GM12891 (cell line): Measurements from ENCODE around the gene MAD1L1.

ENCODE experiments used
- PAX5 ChIP-seq: IDR thresholded peaks from 2 replicates; pipeline ENCODE4 v1.6.1; 2011; ENCODE audit warnings: low read length, moderate library complexity, mild to moderate bottlenecking; ENCODE audit not compliant: insufficient read depth, severe bottlenecking
- POLR2A ChIP-seq: IDR thresholded peaks from 2 replicates; pipeline ENCODE4 v1.6.1; 2011; ENCODE audit warnings: low read depth, low read length, control low read depth
- POLR2AphosphoS5 ChIP-seq: IDR thresholded peaks from 2 replicates; pipeline ENCODE4 v1.6.1; 2011; ENCODE audit warnings: low read depth, low read length, control low read depth
- POU2F2 ChIP-seq: IDR thresholded peaks from 2 replicates; pipeline ENCODE4 v1.6.1; 2011; ENCODE audit warnings: low read depth, mild to moderate bottlenecking, control low read depth, low read length, moderate library complexity
- SPI1 ChIP-seq: IDR thresholded peaks from 2 replicates; pipeline ENCODE4 v1.6.1; 2011; ENCODE audit warnings: low read depth, low read length, control low read depth
- TAF1 ChIP-seq: IDR thresholded peaks from 2 replicates; pipeline ENCODE4 v1.6.1; 2011; ENCODE audit warnings: low read depth, low read length, control low read depth

- TF ChIP-seq POLR2AphosphoS5 (no peak), POLR2A (no peak), TAF1 (no peak), PAX5 (no peak), SPI1 (no peak), POU2F2 (no peak)
Observed at GRCh38 chr7:1865571-1866255, 367.0 kb downstream of the MAD1L1 start.
